ENCODE data around the gene IKBIP.
"Not testable (repeated sequence)": the region's sequence is repeated elsewhere in the genome, so short reads cannot be mapped to it uniquely, and the experiment has no call there.

IKBIP gene

GRCh38 chr12:98594050-98594835 is 50.3 kb downstream of the IKBIP start:
- peak; percentile 48 for ATAC-seq
- Mint-ChIP-seq H3K36me3 (peaks cover 21% of the 10 kb centered on the region), H3K9me3 (no peaks in the 10 kb centered on the region), H3K27me3 (no peaks in the 10 kb centered on the region), H3K4me1 (peaks cover 27% of the 10 kb centered on the region), H3K4me3 (peak overlapping the region; percentile 87), H3K27ac (peak overlapping the region; percentile 92)

- Mint-ChIP-seq H3K27me3 (no peaks in the 10 kb centered on the region), H3K9me3 (no peaks in the 10 kb centered on the region), H3K27ac (peak within 1 kb of the TSS; percentile 92), H3K4me3 (peak within 1 kb of the TSS; percentile 87), H3K36me3 (peaks cover 21% of the 10 kb centered on the region), H3K4me1 (peaks cover 27% of the 10 kb centered on the region)
- peak; percentile 100 for ATAC-seq
These were observed 51.1 kb downstream of the IKBIP start, which contains the start of gene SLC25A3 for GRCh38 chr12:98593351-98594049. SLC25A3 (plus strand) TSS chr12:98593686; CDS start chr12:98593979, 293 bp downstream.

- peaks cover 27% of the 10 kb centered on the region for H3K4me1 Mint-ChIP-seq
- ATAC-seq = peak; percentile 1
- peaks cover 21% of the 10 kb centered on the region for H3K36me3 Mint-ChIP-seq
- no peaks in the 10 kb centered on the region for H3K9me3 Mint-ChIP-seq
- H3K27me3 Mint-ChIP-seq = no peaks in the 10 kb centered on the region
- peak overlapping the region; percentile 87 for H3K4me3 Mint-ChIP-seq
- peak overlapping the region; percentile 92 for H3K27ac Mint-ChIP-seq
These were observed 51.7 kb downstream of the IKBIP start for GRCh38 chr12:98592825-98593322.

GRCh38 chr12:98591209-98591608 is 53.4 kb downstream of the IKBIP start:
- no peak overlapping the region for H3K4me3 Mint-ChIP-seq
- no peak overlapping the region for H3K27ac Mint-ChIP-seq
- ATAC-seq = no peak

GRCh38 chr12:98587084-98587483 is 57.5 kb downstream of the IKBIP start:
- Mint-ChIP-seq H3K27me3 (no peaks in the 10 kb centered on the region), H3K4me3 (no peak overlapping the region)

More at GRCh38 chr12:98591209-98591608, 53.4 kb downstream of the IKBIP start:
- Mint-ChIP-seq H3K27me3 (no peaks in the 10 kb centered on the region), H3K36me3 (peaks cover 15% of the 10 kb centered on the region), H3K9me3 (no peaks in the 10 kb centered on the region), H3K4me1 (peaks cover 19% of the 10 kb centered on the region)

GRCh38 chr12:98582093-98582492 is 62.5 kb downstream of the IKBIP start:
- Mint-ChIP-seq H3K36me3 (no peaks in the 10 kb centered on the region), H3K27me3 (no peaks in the 10 kb centered on the region), H3K9me3 (no peaks in the 10 kb centered on the region), H3K4me1 (no peaks in the 10 kb centered on the region), H3K4me3 (no peak overlapping the region), H3K27ac (no peak overlapping the region)
- no peak for ATAC-seq

More at GRCh38 chr12:98587084-98587483, 57.5 kb downstream of the IKBIP start:
- Mint-ChIP-seq H3K27ac (no peak overlapping the region), H3K36me3 (no peaks in the 10 kb centered on the region), H3K9me3 (no peaks in the 10 kb centered on the region), H3K4me1 (no peaks in the 10 kb centered on the region)
- no peak for ATAC-seq

GRCh38 chr12:98581101-98581500 is 63.5 kb downstream of the IKBIP start:
- H3K4me1 Mint-ChIP-seq = no peaks in the 10 kb centered on the region
- no peak for ATAC-seq
- peaks cover 5% of the 10 kb centered on the region for H3K36me3 Mint-ChIP-seq
- H3K9me3 Mint-ChIP-seq = peaks cover 2% of the 10 kb centered on the region
- no peak overlapping the region for H3K27ac Mint-ChIP-seq
- H3K27me3 Mint-ChIP-seq = no peaks in the 10 kb centered on the region
- no peak overlapping the region for H3K4me3 Mint-ChIP-seq

- H3K27me3 Mint-ChIP-seq = no peaks in the 10 kb centered on the region
- peaks cover 2% of the 10 kb centered on the region for H3K9me3 Mint-ChIP-seq
- peaks cover 5% of the 10 kb centered on the region for H3K36me3 Mint-ChIP-seq
- H3K27ac Mint-ChIP-seq = no peak overlapping the region
- H3K4me1 Mint-ChIP-seq = no peaks in the 10 kb centered on the region
- ATAC-seq = no peak
- no peak overlapping the region for H3K4me3 Mint-ChIP-seq
These were observed 63.9 kb downstream of the IKBIP start for GRCh38 chr12:98580695-98581094.

- peaks cover 5% of the 10 kb centered on the region for H3K36me3 Mint-ChIP-seq
- ATAC-seq = no peak
- H3K4me3 Mint-ChIP-seq = no peak overlapping the region
- H3K9me3 Mint-ChIP-seq = peaks cover 2% of the 10 kb centered on the region
- no peak overlapping the region for H3K27ac Mint-ChIP-seq
- no peaks in the 10 kb centered on the region for H3K27me3 Mint-ChIP-seq
- no peaks in the 10 kb centered on the region for H3K4me1 Mint-ChIP-seq
These were observed 64.8 kb downstream of the IKBIP start for GRCh38 chr12:98579835-98580234.

GRCh38 chr12:98579347-98579746 is 65.2 kb downstream of the IKBIP start:
- Mint-ChIP-seq H3K36me3 (peaks cover 5% of the 10 kb centered on the region), H3K9me3 (peaks cover 2% of the 10 kb centered on the region), H3K4me1 (no peaks in the 10 kb centered on the region), H3K27me3 (no peaks in the 10 kb centered on the region), H3K27ac (no peak overlapping the region), H3K4me3 (no peak overlapping the region)
- ATAC-seq = no peak

- ATAC-seq = no peak
- Mint-ChIP-seq H3K27ac (no peak overlapping the region), H3K36me3 (peaks cover 5% of the 10 kb centered on the region), H3K27me3 (no peaks in the 10 kb centered on the region), H3K4me3 (no peak overlapping the region), H3K4me1 (no peaks in the 10 kb centered on the region), H3K9me3 (peaks cover 2% of the 10 kb centered on the region)
These were observed 65.8 kb downstream of the IKBIP start for GRCh38 chr12:98578821-98579220.

- H3K36me3 Mint-ChIP-seq = peaks cover 5% of the 10 kb centered on the region
- H3K4me1 Mint-ChIP-seq = no peaks in the 10 kb centered on the region
- H3K27me3 Mint-ChIP-seq = no peaks in the 10 kb centered on the region
- H3K27ac Mint-ChIP-seq = no peak overlapping the region
- ATAC-seq = no peak
- peaks cover 2% of the 10 kb centered on the region for H3K9me3 Mint-ChIP-seq
- no peak overlapping the region for H3K4me3 Mint-ChIP-seq
These were observed 66.2 kb downstream of the IKBIP start for GRCh38 chr12:98578392-98578791.

GRCh38 chr12:98576795-98577194 is 67.8 kb downstream of the IKBIP start:
- H3K27me3 Mint-ChIP-seq, H3K4me3 Mint-ChIP-seq: not testable (repeated sequence)

GRCh38 chr12:98575013-98575412 is 69.6 kb downstream of the IKBIP start:
- H3K27me3 Mint-ChIP-seq = no peaks in the 10 kb centered on the region
- H3K4me1 Mint-ChIP-seq = no peaks in the 10 kb centered on the region
- H3K27ac Mint-ChIP-seq = no peak overlapping the region
- no peak overlapping the region for H3K4me3 Mint-ChIP-seq
- H3K9me3 Mint-ChIP-seq = peaks cover 2% of the 10 kb centered on the region
- no peak for ATAC-seq
- H3K36me3 Mint-ChIP-seq = peaks cover 5% of the 10 kb centered on the region

More at GRCh38 chr12:98576795-98577194, 67.8 kb downstream of the IKBIP start:
- not testable (repeated sequence) for H3K36me3 Mint-ChIP-seq, ATAC-seq, H3K4me1 Mint-ChIP-seq, H3K27ac Mint-ChIP-seq, H3K9me3 Mint-ChIP-seq
